Adipose tissue (tissue), 3 donors: Measurements from ENCODE around the gene NTM. TPM values are rescaled to one million over a fixed set of nuclear protein-coding genes. Genes with fewer than 3 reads are reported as not detected.

Source experiments
- H3K27ac ChIP-seq: one replicate; pipeline ENCODE4 v1.5.1; 2013; ENCODE audit warnings: low read depth, low read length
- WGBS, 3 donors: extraction: QIAGEN DNeasy Blood & Tissue Kit; methylation state at CpG; one replicate each; pipeline ENCODE4 v1.1.7; 2013; 5-methylcytosine and 5-hydroxymethylcytosine counted together
- polyA plus RNA-seq, 3 donors: library from polyadenylated mRNA; stranded (reverse); fragments of 200-250 nt; gene quantifications; one replicate each; pipeline ENCODE4 v1.2.3, GENCODE V29; 2013
- donor health status: healthy with polysubstance abuse.
- donor health status: Bipolar disorder and iron deficiency.
- donor health status: healthy.

The NTM gene
- polyA plus RNA-seq, 3 donors, result 0.22 to 2.2 (median 1.6) TPM

- no peak overlapping the region for H3K27ac ChIP-seq
- 59 to 65% (median 59%) methylated on average over 5 of the region's 5 CpGs for WGBS, 3 donors
Measured at GRCh38 chr11:131975619-131976018, 605.2 kb downstream of the NTM start.

DNA sequence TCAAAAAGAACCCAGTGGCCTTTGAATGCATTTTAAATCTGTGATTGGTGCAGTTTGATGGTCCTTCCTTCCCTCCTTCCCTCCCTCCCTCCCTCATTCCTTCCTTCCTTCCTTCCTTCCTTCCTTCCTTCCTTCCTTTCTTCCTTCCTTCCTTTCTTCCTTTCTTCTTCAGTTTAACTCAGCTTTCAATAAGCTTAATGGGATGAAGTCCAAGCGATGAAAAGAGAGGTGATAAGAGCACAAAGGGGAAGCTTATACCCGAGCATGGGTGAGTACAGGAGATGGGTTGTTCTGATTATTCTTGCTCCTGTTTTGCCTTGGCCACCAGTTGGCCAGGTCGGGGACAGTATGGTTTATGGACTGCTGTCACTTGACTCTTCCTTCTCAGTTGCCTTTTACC, 605.6 kb downstream of the NTM start:
- no peak overlapping the region for H3K27ac ChIP-seq
- 57 to 74% (median 69%) methylated on average over 3 of the region's 3 CpGs for WGBS, 3 donors

DNA sequence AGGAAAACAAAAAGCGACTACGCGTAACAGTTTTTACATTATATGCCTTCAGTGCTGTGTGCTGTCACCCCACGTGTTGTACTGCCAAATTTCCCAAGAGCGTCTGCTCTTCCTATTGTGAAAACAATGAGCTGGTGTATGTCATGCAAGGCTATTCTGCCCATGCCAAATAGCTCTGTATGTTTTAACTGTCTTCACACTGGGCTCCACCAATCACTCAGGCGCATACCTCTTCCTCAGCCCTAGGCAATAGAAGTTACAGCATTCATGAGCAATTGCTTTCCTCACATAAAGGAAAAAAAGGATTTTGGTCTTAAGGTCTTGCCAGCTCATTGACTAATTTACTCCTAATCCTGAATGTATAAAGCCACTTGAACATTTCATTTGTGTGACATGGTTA, 606.8 kb downstream of the NTM start:
- H3K27ac ChIP-seq, result no peak overlapping the region
- 85 to 87% (median 85%) methylated on average over 6 of the region's 6 CpGs for WGBS, 3 donors

- 68 to 83% (median 83%) methylated on average over 3 of the region's 3 CpGs for WGBS, 3 donors
- no peak overlapping the region for H3K27ac ChIP-seq
Measured at GRCh38 chr11:131977854-131978253, 607.4 kb downstream of the NTM start.

DNA sequence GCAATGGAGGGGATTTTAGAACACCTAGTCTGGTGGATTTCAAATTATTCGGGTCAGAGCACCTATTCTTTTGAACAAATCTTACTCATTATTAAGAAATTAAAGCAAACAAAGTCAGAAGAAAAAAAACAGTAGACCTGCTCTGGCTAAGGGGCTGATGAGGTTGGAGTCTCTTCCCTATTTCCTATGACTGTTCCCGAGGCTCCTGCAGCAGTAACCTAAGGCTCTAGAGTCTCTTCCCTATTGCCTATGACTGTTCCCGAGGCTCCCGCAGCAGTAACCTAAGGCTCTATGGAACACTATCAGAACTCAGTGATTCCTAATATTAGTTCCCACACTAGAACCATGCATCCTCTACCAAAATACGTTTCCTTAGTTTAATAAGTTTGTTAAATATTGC, 607.9 kb downstream of the NTM start:
- WGBS, 3 donors, result 54 to 78% (median 76%) methylated on average over 5 of the region's 5 CpGs
- H3K27ac ChIP-seq, result no peak overlapping the region

DNA sequence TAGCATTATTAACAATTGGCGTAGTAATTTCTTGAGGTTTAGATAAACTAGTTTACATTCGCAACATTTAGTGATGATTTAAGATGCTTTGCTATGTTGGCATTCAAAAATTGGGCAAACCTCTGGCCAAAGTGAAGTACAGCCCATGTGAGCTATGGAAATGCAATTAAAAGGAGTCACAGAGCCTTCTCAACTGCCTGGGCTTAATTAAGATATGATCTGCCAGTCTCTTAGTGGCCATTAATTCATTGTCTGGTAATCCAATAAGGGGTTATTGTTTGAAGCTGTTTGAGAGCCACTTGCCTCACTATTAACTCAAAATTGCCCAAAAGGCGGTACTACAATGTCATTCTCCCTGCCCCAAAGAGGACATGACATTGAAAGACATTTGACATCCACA, 608.9 kb downstream of the NTM start:
- no peak overlapping the region for H3K27ac ChIP-seq
- 85 to 93% (median 92%) methylated on average over 3 of the region's 3 CpGs for WGBS, 3 donors

GRCh38 chr11:131980199-131980598, 609.8 kb downstream of the NTM start:
- 69 to 94% (median 93%) methylated on average over 3 of the region's 3 CpGs for WGBS, 3 donors
- no peak overlapping the region for H3K27ac ChIP-seq

DNA sequence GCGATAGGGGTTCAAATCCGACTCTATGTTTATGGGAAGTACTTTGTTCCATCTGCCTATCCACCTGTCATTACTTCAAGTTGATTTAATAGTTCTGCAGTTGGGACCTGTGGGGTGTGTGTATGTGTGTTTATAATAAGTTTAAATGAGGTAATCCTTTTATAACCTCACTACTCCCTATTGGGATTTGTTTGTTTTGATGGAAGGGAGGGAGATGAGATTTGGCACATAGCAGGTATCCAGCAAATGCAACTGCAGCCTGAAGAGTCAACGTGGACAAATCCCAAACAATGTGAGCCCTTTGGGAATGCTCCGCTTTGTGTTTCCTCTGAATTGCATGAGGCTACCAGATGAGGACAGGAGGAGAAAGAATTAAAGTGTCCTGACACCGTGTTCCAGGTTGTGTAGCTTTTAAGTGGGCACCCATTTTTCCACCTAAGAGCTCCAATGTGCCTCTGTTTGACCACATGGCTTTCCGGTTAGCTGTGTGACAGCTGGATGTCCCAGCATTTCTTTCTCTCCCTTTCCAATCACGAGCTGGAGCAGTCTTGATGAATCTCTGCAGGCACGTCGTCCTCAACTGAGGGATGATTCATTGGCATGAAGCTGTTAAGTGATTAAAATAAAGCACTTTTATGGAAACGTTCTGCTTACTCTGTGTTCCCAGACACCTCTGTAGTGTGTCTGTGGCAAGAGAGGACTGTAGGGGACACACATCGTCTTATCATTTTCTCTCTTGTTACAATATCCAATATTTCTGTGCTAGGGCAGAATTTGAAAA, 610.7 kb downstream of the NTM start:
- WGBS, 3 donors, result 57 to 66% (median 62%) methylated on average over 11 of the region's 11 CpGs

DNA sequence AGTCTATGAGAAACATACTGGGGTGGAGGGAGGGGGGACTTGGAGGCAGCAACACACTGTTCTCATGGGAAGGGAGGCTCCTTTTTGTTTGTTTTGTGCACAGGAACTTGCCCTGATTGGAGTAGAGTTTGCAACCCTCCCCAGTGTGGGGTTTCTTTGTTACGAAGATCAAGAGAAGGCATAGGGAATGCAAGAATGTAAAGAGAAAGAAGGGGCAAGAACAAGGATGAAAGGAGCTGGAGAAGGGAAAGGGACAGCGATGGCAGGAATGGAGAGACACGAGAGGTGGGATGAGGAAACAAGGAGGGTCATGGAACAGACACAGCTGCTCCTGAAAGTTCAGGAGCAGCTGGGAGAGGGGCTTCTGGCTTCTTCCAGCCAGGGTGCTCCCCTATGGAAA, 611.7 kb downstream of the NTM start:
- WGBS, 3 donors, result 40 to 55% (median 52%) methylated on average over 3 of the region's 3 CpGs
- H3K27ac ChIP-seq, result no peak overlapping the region

More for the DNA sequence above, 610.7 kb downstream of the NTM start:
- H3K27ac ChIP-seq, result no peak overlapping the region

GRCh38 chr11:131985846-131986301, 615.5 kb downstream of the NTM start:
- WGBS, 3 donors, result 52 to 55% (median 53%) methylated on average over 4 of the region's 4 CpGs
- H3K27ac ChIP-seq, result no peak overlapping the region

DNA sequence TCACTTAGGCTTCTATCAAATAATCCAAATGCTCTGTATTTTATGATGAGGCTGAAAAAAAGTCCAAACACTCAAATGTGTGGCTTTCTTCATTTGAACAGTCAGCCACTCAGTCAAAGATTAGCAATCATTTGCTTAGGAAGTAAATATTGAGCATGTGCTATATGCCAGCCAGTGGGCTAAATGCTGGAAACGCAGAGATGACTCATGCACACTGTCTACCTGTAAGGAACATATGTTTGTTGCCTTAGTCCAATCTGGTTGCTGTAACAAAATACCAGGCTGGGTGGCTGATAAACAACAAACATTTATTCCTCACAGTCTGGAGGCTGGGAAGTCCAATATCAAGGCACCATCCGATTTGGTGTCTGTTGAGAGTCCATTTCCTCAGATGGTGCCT, 617.3 kb downstream of the NTM start:
- no peak overlapping the region for H3K27ac ChIP-seq
- 68 to 94% (median 87%) methylated on average over 2 of the region's 2 CpGs for whole genome bisulfite sequencing, 3 donors

DNA sequence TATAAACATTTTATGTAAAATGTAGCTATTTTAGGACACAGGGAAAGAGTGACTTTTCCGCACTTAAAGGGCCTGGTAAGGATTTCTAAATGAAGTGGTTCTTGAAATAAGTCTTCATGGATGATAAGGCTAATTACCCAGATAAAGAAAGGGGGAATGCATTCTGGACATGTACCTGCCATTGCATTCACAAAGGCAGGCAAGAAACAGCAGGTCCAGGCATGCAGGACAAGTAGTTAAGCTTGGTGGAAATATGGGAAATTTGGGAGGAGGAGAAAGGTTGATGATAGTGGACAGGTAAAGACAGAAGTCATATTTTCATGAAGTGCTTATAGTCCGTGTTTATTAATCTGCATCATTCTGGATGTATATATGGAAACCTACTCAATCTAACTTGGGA, 621.2 kb downstream of the NTM start:
- WGBS, 3 donors, result 83 to 92% (median 89%) methylated on average over 2 of the region's 2 CpGs
- H3K27ac ChIP-seq, result no peak overlapping the region

- no peak overlapping the region for H3K27ac ChIP-seq
- WGBS, 3 donors, result 74 to 78% (median 77%) methylated on average over 2 of the region's 2 CpGs
Measured at GRCh38 chr11:131993246-131993645, 622.8 kb downstream of the NTM start.

- WGBS, 3 donors, result 58 to 71% (median 60%) methylated on average over 5 of the region's 5 CpGs
- no peak overlapping the region for H3K27ac ChIP-seq
Measured at GRCh38 chr11:131998020-131998419, 627.6 kb downstream of the NTM start.

- no peak overlapping the region for H3K27ac ChIP-seq
- WGBS, 3 donors, result 32 to 45% (median 34%) methylated on average over 6 of the region's 6 CpGs
Measured at GRCh38 chr11:131999084-131999483, 628.7 kb downstream of the NTM start.

- no peak overlapping the region for H3K27ac ChIP-seq
- WGBS, 3 donors, result 66 to 93% (median 88%) methylated on average over 1 of the region's 1 CpG
Measured at GRCh38 chr11:131999955-132000354, 629.5 kb downstream of the NTM start.

DNA sequence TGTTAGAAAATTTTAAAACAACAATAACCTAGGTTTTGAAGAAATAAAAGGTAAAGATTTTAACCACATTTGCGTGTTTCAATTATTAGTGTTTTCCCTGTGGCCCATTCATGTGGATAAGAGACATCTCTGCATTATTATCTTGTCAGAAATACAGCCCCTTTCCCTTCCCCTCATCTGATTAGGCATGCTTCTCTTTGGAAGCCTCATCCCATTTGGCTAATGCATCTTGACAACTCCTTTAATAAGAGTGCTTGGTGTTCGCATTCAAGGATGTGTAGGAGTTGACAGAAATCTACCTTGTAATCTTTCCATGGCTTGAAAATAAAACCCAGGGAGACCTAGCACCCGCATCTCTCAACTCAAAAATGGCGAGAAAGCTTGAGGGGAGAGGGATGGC, 635.5 kb downstream of the NTM start:
- 76 to 87% (median 82%) methylated on average over 4 of the region's 4 CpGs for WGBS, 3 donors
- H3K27ac ChIP-seq, result no peak overlapping the region

DNA sequence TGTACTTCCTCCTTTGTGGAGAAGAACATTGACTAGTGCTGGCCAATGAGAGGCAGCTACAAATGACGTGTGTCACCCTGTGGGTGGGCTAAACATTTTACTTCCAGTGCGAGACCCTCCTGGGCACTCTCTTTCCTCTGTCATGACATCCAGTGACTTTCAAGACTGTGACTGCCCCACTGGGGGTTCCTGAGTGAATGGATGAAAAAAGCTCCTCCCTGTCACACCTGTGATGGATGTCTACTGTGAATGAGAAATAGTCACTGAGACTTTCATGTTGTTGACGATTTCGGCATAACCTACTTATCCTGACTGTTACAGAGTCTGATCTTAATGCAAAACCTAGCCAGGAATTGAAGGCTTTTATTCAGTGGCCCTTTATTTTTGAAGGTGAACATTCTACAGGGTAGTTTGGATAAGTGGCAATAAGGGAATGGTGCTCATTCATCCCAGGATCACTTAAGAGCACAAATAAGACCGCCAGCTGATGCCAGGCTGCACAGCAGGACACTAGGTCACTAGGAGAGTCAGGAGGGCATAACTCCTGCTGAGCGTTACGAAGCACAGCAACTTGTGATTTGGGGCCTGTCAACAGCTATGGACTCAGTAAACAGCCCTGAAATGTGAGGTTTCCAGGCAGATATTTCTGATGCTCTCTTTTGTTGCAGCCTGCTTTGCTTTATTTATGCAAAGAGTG, 636.6 kb downstream of the NTM start:
- 73 to 83% (median 83%) methylated on average over 7 of the region's 7 CpGs for WGBS, 3 donors
- H3K27ac ChIP-seq, result no peak overlapping the region

DNA sequence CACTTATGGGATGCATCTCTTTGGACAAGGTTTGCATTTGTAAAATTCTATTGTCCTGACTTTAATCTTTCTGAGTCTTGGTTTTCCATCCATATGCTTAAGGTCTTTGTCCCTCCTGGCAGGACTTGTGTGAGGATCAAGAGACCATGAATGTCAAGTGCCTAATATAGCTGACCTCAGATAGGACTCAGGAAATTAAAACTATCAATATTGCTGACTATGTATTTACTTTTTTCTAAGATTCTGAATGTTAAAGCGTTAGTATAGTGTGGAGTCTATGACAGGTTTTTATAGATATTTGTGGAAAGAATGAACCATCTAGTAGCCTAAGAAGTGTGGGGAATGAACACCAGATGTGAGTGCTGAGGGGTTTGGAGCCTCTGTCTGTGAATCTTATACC, 637.8 kb downstream of the NTM start:
- H3K27ac ChIP-seq, result no peak overlapping the region
- whole genome bisulfite sequencing, 3 donors, result 51 to 61% (median 56%) methylated on average over 1 of the region's 1 CpG

GRCh38 chr11:132008872-132009271, 638.5 kb downstream of the NTM start:
- H3K27ac ChIP-seq, result no peak overlapping the region
- WGBS, 3 donors, result 34 to 59% (median 55%) methylated on average over 4 of the region's 4 CpGs
